Coronary artery (tissue), 2 donors: Measurements from ENCODE around the gene RNASE4.

Source experiments
- DNase-seq: peaks from one replicate; pipeline ENCODE4 v3.0.0-alpha.2; 2017; ENCODE audit warnings: low spot score
- H3K27ac ChIP-seq, 2 donors: fragments of 200-600 bp; sonication (generic); one replicate each; pipeline ENCODE4 v1.5.1; 2016 to 2019
- H3K4me3 ChIP-seq: fragments of 200-600 bp; sonication (generic); 2 replicates; pipeline ENCODE4 v1.5.1; 2016; ENCODE audit warnings: mild to moderate bottlenecking, moderate library complexity
- CTCF ChIP-seq: fragments of 200-600 bp; sonication (generic); IDR thresholded peaks from one replicate; pipeline ENCODE4 v1.5.1; 2019; ENCODE audit warnings: antibody characterized with exemption

RNASE4 gene

GRCh38 chr14:20682435-20683124, 1.8 kb upstream of the RNASE4 start:
- Histone ChIP-seq H3K27ac (peak overlapping the region; percentile 100), H3K4me3 (peak overlapping the region; percentile 91)
- DNase-seq, result peak; percentile 94
- TF ChIP-seq CTCF, result no peak

- H3K4me3 ChIP-seq, result peak overlapping the region; percentile 91
- TF ChIP-seq CTCF, result no peak
- H3K27ac ChIP-seq, result peak overlapping the region; percentile 100
- peak; percentile 80 for DNase-seq
Observed at GRCh38 chr14:20683125-20683890, 1.1 kb upstream of the RNASE4 start.

- H3K27ac ChIP-seq, result peak overlapping the region; percentile 100
- TF ChIP-seq CTCF, result no peak
- peak overlapping the region; percentile 91 for H3K4me3 ChIP-seq
- no peak for DNase-seq
Observed at GRCh38 chr14:20684662-20685456, 499 bp downstream of the RNASE4 start.

- TF ChIP-seq CTCF, result no peak
- Histone ChIP-seq H3K27ac (peak overlapping the region; percentile 9 to 12), H3K4me3 (peak overlapping the region; percentile 91)
- DNase-seq, result no peak
Observed at GRCh38 chr14:20686386-20687143, 2.2 kb downstream of the RNASE4 start.

GRCh38 chr14:20687362-20688166, 3.2 kb downstream of the RNASE4 start:
- H3K4me3 ChIP-seq, result no peak overlapping the region
- TF ChIP-seq CTCF, result no peak
- DNase-seq, result no peak
- H3K27ac ChIP-seq, result no peak overlapping the region
